ENCODE data around the gene ATG2B. TPM values are rescaled to one million over a fixed set of nuclear protein-coding genes. Genes with fewer than 3 reads are reported as not detected.

ATG2B gene
- total and polyA plus RNA-seq, 10 of the 15 experiments (the other 5 are each of a cell fraction or from before 2014, with no cell fraction given): 0.84 to 15.4 (median 9.9) TPM

GRCh38 chr14:96287856-96288255 is 75.3 kb downstream of the ATG2B start (continued):
- TF ChIP-seq, protein P1, sequence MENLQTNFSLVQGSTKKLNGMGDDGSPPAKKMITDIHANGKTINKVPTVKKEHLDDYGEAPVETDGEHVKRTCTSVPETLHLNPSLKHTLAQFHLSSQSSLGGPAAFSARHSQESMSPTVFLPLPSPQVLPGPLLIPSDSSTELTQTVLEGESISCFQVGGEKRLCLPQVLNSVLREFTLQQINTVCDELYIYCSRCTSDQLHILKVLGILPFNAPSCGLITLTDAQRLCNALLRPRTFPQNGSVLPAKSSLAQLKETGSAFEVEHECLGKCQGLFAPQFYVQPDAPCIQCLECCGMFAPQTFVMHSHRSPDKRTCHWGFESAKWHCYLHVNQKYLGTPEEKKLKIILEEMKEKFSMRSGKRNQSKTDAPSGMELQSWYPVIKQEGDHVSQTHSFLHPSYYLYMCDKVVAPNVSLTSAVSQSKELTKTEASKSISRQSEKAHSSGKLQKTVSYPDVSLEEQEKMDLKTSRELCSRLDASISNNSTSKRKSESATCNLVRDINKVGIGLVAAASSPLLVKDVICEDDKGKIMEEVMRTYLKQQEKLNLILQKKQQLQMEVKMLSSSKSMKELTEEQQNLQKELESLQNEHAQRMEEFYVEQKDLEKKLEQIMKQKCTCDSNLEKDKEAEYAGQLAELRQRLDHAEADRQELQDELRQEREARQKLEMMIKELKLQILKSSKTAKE (IDR thresholded peaks at IDR 0.05; ENCODE audit: low read depth, poor library complexity, severe bottlenecking): no peak
- TF ChIP-seq HDAC2 (IDR thresholded peaks at IDR 0.05) (no peak), NBN (IDR thresholded peaks at IDR 0.05) (no peak)

DNA sequence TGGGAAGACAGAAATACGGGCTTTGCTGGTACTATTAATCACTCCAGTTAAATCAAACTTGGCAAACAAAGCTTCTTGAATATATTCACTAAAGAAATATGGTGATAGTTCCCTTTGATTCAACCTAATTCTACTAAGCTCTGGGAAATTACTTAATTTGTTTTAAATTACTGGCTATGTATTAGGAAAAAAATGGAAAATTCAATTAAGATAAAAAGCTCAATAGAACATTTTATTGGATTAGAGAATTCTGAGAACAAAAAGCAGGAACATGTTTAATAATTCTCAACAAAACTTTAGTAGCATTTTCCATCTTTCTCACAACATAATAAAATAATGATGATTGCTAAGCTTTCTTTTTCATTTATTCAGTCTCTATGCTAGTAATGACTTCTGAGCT is 76.9 kb downstream of the ATG2B start:
- ChIA-PET RAD21 (ENCODE audit: unreplicated experiment) (interaction anchor here (0.7 to 0.8 kb wide), 2 partner anchors 10 to 11 kb away, joined by 3 read pairs; no protein-coding TSS in a partner anchor), POLR2A (no interaction called here), SMC1A (ENCODE audit: uncharacterized antibody, unreplicated experiment) (interaction anchor here (0.6 to 1.8 kb wide), 3 partner anchors 13 to 188 kb away, joined by 3 to 5 read pairs (median 4); no protein-coding TSS in a partner anchor), CTCF (interaction anchor here (1.0 to 2.7 kb wide), 5 partner anchors 8 to 185 kb away, joined by 3 to 11 read pairs (median 4); no protein-coding TSS in a partner anchor)
- H3K9me3 ChIP-seq (replicated peaks; ENCODE audit: control insufficient read depth, insufficient read depth, low read length): no peaks in the 10 kb centered on the region
- H3K36me3 ChIP-seq (ENCODE audit: control insufficient read depth in 2 of 2, insufficient read depth in 2 of 2, low read length in 1 of 2): peaks cover 0 to 11% of the 10 kb centered on the region in 2 experiments
- BruUV-seq (replicated peaks): no TSS peak
- H3K4me1 ChIP-seq (ENCODE audit: control insufficient read depth, insufficient read depth, low read length): no peaks in the 10 kb centered on the region
- no peak overlapping the region for H3K4me2 ChIP-seq (ENCODE audit: control insufficient read depth, insufficient read depth)
- in situ Hi-C loops (cut with MboI) (no loop called here), intact Hi-C loops (cut with micrococcal nuclease; ENCODE audit: unreplicated experiment) (no loop called here)
- 93% methylated on average over 1 of the region's 1 CpG for WGBS (ENCODE audit: insufficient coverage, insufficient replicate concordance, low lambda C conversion rate, missing lambda C conversion rate)
- no peak for ATAC-seq
- no peak overlapping the region for H3K27ac ChIP-seq (ENCODE audit: control insufficient read depth, insufficient read depth)
- H3K27me3 ChIP-seq (replicated peaks in 1 of 2; ENCODE audit: control insufficient read depth in 2 of 2, insufficient read depth in 2 of 2, low read length in 1 of 2): no peaks in the 10 kb centered on the region
- H4K20me1 ChIP-seq (ENCODE audit: control insufficient read depth, insufficient read depth): no peaks in the 10 kb centered on the region
- no peak overlapping the region for H3K9ac ChIP-seq (ENCODE audit: control insufficient read depth, insufficient read depth, low read length)
- H3K79me2 ChIP-seq (ENCODE audit: control insufficient read depth, insufficient read depth, low read length): no peaks in the 10 kb centered on the region
- DNase-seq (ENCODE audit: low read depth, low spot score): no peak
- no peak overlapping the region for H2AFZ ChIP-seq (ENCODE audit: control insufficient read depth, low read depth, low read length)
- no peak overlapping the region for H3K4me3 ChIP-seq
- FAIRE-seq: no peak
- no peak for TF ChIP-seq YY1 (IDR thresholded peaks at IDR 0.05; ENCODE audit: low read depth, low read length)
- no peak for TF ChIP-seq SP1 (IDR thresholded peaks at IDR 0.05; ENCODE audit: low read depth, low read length)
- no peak for TF ChIP-seq JUNB (IDR thresholded peaks at IDR 0.05)
- TF ChIP-seq MYB (IDR thresholded peaks at IDR 0.05; ENCODE audit: borderline replicate concordance, low read depth, low read length): no peak
- no peak for TF ChIP-seq CREB1 (IDR thresholded peaks at IDR 0.05; ENCODE audit: low read depth)
- TF ChIP-seq NR2C1 (IDR thresholded peaks at IDR 0.05): no peak
- no peak for TF ChIP-seq NR2C2 (IDR thresholded peaks at IDR 0.05; ENCODE audit: borderline replicate concordance, control insufficient read depth, insufficient read length, low read depth)
- TF ChIP-seq FOXM1 (IDR thresholded peaks at IDR 0.05; ENCODE audit: low read depth, low read length): no peak
- no peak for TF ChIP-seq SMAD1 (IDR thresholded peaks at IDR 0.05; ENCODE audit: low read depth, partially characterized antibody)
- no peak for TF ChIP-seq NR2F1 (conservative IDR thresholded peaks at IDR 0.05)
- TF ChIP-seq IRF5 (IDR thresholded peaks at IDR 0.05; ENCODE audit: borderline replicate concordance): no peak
- no peak for TF ChIP-seq MEF2A (IDR thresholded peaks at IDR 0.05; ENCODE audit: insufficient read depth, low read depth, low read length)
- TF ChIP-seq EED (IDR thresholded peaks at IDR 0.05; ENCODE audit: low read depth): no peak
- TF ChIP-seq PBX3 (IDR thresholded peaks at IDR 0.05; ENCODE audit: insufficient replicate concordance, low read depth, low read length): no peak
- no peak for TF ChIP-seq RFX5 (IDR thresholded peaks at IDR 0.05; ENCODE audit: low read depth, low read length)
- TF ChIP-seq RUNX3 (IDR thresholded peaks at IDR 0.05; ENCODE audit: low read length): no peak
- no peak for TF ChIP-seq EP300 (IDR thresholded peaks at IDR 0.05; ENCODE audit: borderline replicate concordance in 1 of 2, control insufficient read depth in 1 of 2, low read depth in 2 of 2, low read length in 2 of 2)
- no peak for TF ChIP-seq ETV6 (conservative IDR thresholded peaks at IDR 0.05 in 1 of 2, IDR thresholded peaks at IDR 0.05 in 1 of 2; ENCODE audit: borderline replicate concordance in 1 of 2, low read depth in 1 of 2)
